ENCODE data around the gene DCDC1. TPM values are rescaled to one million over a fixed set of nuclear protein-coding genes. Genes with fewer than 3 reads are reported as not detected.

DCDC1 gene
- total RNA-seq, 4 donors from 2014 or later, result 0.17 TPM; not detected in 3

- 86% methylated on average over 4 of the region's 4 CpGs for WGBS
- TF ChIP-seq POLR2A (IDR thresholded peaks at IDR 0.05; ENCODE audit: low read depth) (no peak), EP300 (IDR thresholded peaks at IDR 0.05) (no peak), POLR2AphosphoS5 (IDR thresholded peaks at IDR 0.05) (no peak), CTCF (IDR thresholded peaks at IDR 0.05) (no peak)
- intact Hi-C loops (cut with DNase I), result loop anchor here (10.0 kb wide), 1 partner anchor 268 kb away; the partner anchor contains the start of gene MPPED2
Observed at GRCh38 chr11:30852645-30853044, 516.9 kb downstream of the DCDC1 start.

GRCh38 chr11:30852091-30852490 is 517.4 kb downstream of the DCDC1 start:
- peaks cover 0 to 4% (median 1%) of the 10 kb centered on the region in 4 donors for H3K9me3 ChIP-seq
- DNase-seq (ENCODE audit: extremely low spot score), result no peak
- no peak overlapping the region for H3K27ac ChIP-seq (replicated peaks in 1 of 4)
- peaks cover 0 to 9% (median 0%) of the 10 kb centered on the region in 4 donors for H3K4me1 ChIP-seq
- H3K36me3 ChIP-seq, result no peaks in the 10 kb centered on the region
- WGBS, result 67% methylated on average over 1 of the region's 1 CpG
- H3K4me3 ChIP-seq, result no peak overlapping the region
- TF ChIP-seq CTCF (IDR thresholded peaks at IDR 0.05), result no peak
- TF ChIP-seq EP300 (IDR thresholded peaks at IDR 0.05), result no peak
- TF ChIP-seq POLR2AphosphoS5 (IDR thresholded peaks at IDR 0.05), result no peak
- TF ChIP-seq POLR2A (IDR thresholded peaks at IDR 0.05; ENCODE audit: low read depth), result no peak
- intact Hi-C loops (cut with DNase I), result loop anchor here (10.0 kb wide), 1 partner anchor 267 kb away; the partner anchor contains the start of gene MPPED2
- no peaks in the 10 kb centered on the region for H3K27me3 ChIP-seq

More at GRCh38 chr11:30852645-30853044, 516.9 kb downstream of the DCDC1 start:
- Histone ChIP-seq H3K36me3 (no peaks in the 10 kb centered on the region), H3K27ac (replicated peaks in 1 of 4) (no peak overlapping the region), H3K4me1 (peaks cover 0 to 9% (median 0%) of the 10 kb centered on the region in 4 donors), H3K4me3 (no peak overlapping the region), H3K9me3 (no peaks in the 10 kb centered on the region), H3K27me3 (no peaks in the 10 kb centered on the region)
- DNase-seq (ENCODE audit: extremely low spot score), result no peak

- intact Hi-C loops (cut with DNase I), result no loop called here
- Histone ChIP-seq H3K27ac (replicated peaks in 1 of 4) (no peak overlapping the region), H3K4me1 (no peaks in the 10 kb centered on the region), H3K9me3 (no peaks in the 10 kb centered on the region), H3K36me3 (no peaks in the 10 kb centered on the region), H3K4me3 (no peak overlapping the region), H3K27me3 (no peaks in the 10 kb centered on the region)
- no peak for DNase-seq (ENCODE audit: extremely low spot score)
- TF ChIP-seq EP300 (IDR thresholded peaks at IDR 0.05) (no peak), POLR2AphosphoS5 (IDR thresholded peaks at IDR 0.05) (no peak), CTCF (IDR thresholded peaks at IDR 0.05) (no peak), POLR2A (IDR thresholded peaks at IDR 0.05; ENCODE audit: low read depth) (no peak)
- WGBS, result 89% methylated on average over 1 of the region's 1 CpG
Observed at GRCh38 chr11:30837252-30837651, 532.3 kb downstream of the DCDC1 start.

- Histone ChIP-seq H3K27ac (replicated peaks in 1 of 4) (no peak overlapping the region), H3K36me3 (no peaks in the 10 kb centered on the region), H3K9me3 (no peaks in the 10 kb centered on the region), H3K4me3 (no peak overlapping the region), H3K27me3 (no peaks in the 10 kb centered on the region), H3K4me1 (peaks cover 0 to 9% (median 2%) of the 10 kb centered on the region in 4 donors)
- 85% methylated on average over 1 of the region's 1 CpG for WGBS
- TF ChIP-seq CTCF (IDR thresholded peaks at IDR 0.05) (no peak), POLR2A (IDR thresholded peaks at IDR 0.05; ENCODE audit: low read depth) (no peak), POLR2AphosphoS5 (IDR thresholded peaks at IDR 0.05) (no peak), EP300 (IDR thresholded peaks at IDR 0.05) (no peak)
- DNase-seq (ENCODE audit: extremely low spot score), result no peak
- intact Hi-C loops (cut with DNase I), result no loop called here
Observed at GRCh38 chr11:30832831-30833230, 536.7 kb downstream of the DCDC1 start.

- DNase-seq (ENCODE audit: extremely low spot score), result no peak
- Histone ChIP-seq H3K4me1 (peaks cover 0 to 9% (median 2%) of the 10 kb centered on the region in 4 donors), H3K4me3 (no peak overlapping the region), H3K36me3 (no peaks in the 10 kb centered on the region), H3K27ac (replicated peaks in 1 of 4) (no peak overlapping the region), H3K9me3 (no peaks in the 10 kb centered on the region), H3K27me3 (no peaks in the 10 kb centered on the region)
- 16% methylated on average over 1 of the region's 1 CpG for WGBS
- TF ChIP-seq CTCF (IDR thresholded peaks at IDR 0.05) (no peak), POLR2AphosphoS5 (IDR thresholded peaks at IDR 0.05) (no peak), EP300 (IDR thresholded peaks at IDR 0.05) (no peak), POLR2A (IDR thresholded peaks at IDR 0.05; ENCODE audit: low read depth) (no peak)
- intact Hi-C loops (cut with DNase I), result no loop called here
Observed at GRCh38 chr11:30830681-30831080, 538.9 kb downstream of the DCDC1 start.

Measured in esophagus muscularis mucosa (tissue), 4 donors.